GM06990 (cell line): ENCODE results near the gene NFAM1.

Experiments used
- DNase-seq: peaks from one replicate; pipeline ENCODE4 v3.0.0-alpha.2; 2011; ENCODE audit not compliant: insufficient read length; ENCODE audit errors: extremely low read depth
- H3K27me3 ChIP-seq: replicated peaks from 2 replicates; pipeline ENCODE4 v1.6.0; 2011; ENCODE audit warnings: low read length; ENCODE audit not compliant: control insufficient read depth, insufficient read depth
- H3K36me3 ChIP-seq: 2 replicates; pipeline ENCODE4 v1.5.1; 2011; ENCODE audit warnings: low read length; ENCODE audit not compliant: control insufficient read depth, insufficient read depth
- H3K4me3 ChIP-seq: replicated peaks from 2 replicates; pipeline ENCODE4 v1.5.1; 2011; ENCODE audit warnings: low read depth, mild to moderate bottlenecking, control low read depth, low read length
- TF ChIP-seq, protein P1 (sequence below): IDR thresholded peaks from 2 replicates; pipeline ENCODE4 v1.5.1; 2011; ENCODE audit warnings: low read length, control low read depth, mild to moderate bottlenecking, inconsistent platforms; ENCODE audit not compliant: insufficient read depth, poor library complexity, severe bottlenecking

Gene NFAM1

DNA sequence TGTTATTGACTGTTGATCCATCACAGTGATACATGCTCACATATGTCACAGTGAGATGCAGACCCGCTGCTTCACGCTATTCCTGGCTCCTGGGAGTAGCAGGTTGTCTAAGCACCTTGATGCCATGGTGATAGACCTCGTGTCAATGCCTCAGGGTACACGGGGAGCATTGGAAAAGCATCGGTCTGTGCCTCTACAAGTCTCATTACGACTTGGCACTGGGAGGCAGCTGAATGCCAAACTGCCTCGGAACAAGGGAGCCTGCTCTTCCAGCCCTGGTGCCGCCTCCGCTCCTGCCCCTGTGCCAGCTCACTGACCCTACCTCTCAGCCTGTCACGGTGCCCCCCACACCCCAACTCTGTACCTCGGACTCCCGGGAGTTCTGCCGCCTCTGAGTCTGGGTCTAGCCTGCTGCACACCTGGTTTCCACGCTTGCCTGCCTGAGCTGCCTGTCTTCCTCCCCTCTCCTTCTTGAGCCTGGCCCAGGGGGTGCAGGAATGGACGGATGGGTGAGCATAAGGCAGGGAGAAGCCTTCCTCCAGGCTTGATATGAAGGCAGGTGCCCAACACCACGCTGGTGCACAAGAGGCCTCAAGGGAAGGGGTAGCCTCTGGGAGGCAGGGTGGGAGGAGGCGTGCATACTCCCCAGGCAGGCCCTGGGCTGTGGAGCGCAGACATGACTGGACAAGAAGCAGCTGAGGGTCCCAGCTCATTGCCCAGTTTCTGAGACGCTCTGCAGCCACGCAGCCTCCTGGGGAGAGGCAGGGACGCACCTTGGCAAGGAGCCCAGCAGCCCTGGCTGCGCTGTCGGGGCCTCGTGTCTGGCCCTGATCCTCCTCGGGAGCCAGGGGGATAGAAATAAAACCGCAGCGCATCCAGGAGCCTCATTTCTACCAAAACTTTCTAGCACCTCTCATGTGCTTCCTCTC lies 1.8 kb upstream of the NFAM1 start:
- no peaks in the 10 kb centered on the region for H3K36me3 ChIP-seq
- no peak overlapping the region for H3K4me3 ChIP-seq
- TF ChIP-seq, protein P1, sequence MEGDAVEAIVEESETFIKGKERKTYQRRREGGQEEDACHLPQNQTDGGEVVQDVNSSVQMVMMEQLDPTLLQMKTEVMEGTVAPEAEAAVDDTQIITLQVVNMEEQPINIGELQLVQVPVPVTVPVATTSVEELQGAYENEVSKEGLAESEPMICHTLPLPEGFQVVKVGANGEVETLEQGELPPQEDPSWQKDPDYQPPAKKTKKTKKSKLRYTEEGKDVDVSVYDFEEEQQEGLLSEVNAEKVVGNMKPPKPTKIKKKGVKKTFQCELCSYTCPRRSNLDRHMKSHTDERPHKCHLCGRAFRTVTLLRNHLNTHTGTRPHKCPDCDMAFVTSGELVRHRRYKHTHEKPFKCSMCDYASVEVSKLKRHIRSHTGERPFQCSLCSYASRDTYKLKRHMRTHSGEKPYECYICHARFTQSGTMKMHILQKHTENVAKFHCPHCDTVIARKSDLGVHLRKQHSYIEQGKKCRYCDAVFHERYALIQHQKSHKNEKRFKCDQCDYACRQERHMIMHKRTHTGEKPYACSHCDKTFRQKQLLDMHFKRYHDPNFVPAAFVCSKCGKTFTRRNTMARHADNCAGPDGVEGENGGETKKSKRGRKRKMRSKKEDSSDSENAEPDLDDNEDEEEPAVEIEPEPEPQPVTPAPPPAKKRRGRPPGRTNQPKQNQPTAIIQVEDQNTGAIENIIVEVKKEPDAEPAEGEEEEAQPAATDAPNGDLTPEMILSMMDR: no peak
- H3K27me3 ChIP-seq: no peaks in the 10 kb centered on the region
- DNase-seq: no peak

GRCh38 chr22:42432818-42433217 lies 615 bp upstream of the NFAM1 start:
- no peaks in the 10 kb centered on the region for H3K36me3 ChIP-seq
- H3K4me3 ChIP-seq: no peak overlapping the region
- DNase-seq: no peak
- TF ChIP-seq, protein P1: no peak
- H3K27me3 ChIP-seq: no peaks in the 10 kb centered on the region

DNA sequence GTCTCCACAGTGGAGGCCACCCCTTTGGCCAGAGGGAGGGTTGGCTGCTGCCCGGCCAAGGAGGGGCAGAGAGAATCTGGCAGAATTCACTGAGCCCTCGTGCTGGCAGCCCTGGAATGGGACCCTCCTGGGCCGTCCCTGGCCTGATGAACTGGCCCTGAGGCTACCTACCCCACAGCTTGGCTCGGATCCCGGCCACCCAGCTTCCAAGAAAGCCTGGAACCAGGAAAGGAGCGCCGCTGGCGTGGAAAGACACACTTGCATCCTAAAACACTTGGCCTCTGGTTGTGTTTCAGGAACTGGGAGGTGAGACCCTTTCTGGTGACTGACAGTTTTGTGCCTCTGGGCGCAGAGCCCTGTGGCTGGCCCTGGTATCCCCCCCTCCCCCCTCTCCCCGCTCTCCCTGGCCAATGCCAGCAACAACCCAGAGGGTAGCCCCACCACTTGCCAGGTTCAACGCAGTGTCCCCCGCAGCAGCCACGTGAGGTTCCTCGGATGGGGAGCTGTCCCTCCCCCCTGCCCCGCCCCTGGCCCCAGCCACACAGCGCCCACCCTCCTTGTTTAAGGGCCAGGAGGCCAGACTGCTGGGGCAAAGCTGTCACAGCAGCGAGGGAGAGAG lies 693 bp downstream of the NFAM1 start:
- no peaks in the 10 kb centered on the region for H3K36me3 ChIP-seq
- H3K27me3 ChIP-seq: no peaks in the 10 kb centered on the region; the same call in 1 of the 2 replicates
- no peak overlapping the region for H3K4me3 ChIP-seq
- TF ChIP-seq, protein P1: no peak
- no peak for DNase-seq

DNA sequence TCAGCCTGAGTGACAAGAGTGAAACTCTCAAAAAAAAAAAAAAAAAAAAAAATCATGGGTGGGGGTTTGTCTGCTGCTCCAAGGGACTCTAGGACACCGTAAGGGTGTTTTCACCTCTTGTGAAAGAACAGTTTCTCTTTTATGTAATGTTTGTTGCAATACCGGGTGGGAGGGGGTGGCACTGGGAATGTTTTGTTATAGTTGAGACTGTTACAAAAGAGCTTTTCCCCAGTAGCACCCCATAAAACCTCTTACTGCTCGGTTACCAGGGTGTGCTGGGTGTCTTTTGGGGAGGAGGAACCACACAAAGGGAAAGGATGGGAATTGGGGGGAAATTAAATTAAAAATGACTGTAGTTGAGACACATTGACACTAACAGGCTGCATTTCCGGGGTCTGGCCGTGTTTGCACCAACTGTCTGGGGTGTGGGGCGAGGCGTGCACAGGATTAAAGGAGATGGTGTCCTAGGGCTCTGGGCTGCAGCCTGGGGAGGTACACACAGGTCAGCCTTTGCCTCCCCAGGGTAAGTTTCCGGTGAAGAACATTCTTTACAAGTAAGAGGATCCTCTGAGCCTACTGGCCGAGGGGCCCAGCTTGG lies 1.6 kb downstream of the NFAM1 start:
- TF ChIP-seq, protein P1: no peak
- DNase-seq: no peak
- Histone ChIP-seq H3K36me3 (no peaks in the 10 kb centered on the region), H3K27me3 (no peaks in the 10 kb centered on the region; the same call in 1 of the 2 replicates), H3K4me3 (no peak overlapping the region)

DNA sequence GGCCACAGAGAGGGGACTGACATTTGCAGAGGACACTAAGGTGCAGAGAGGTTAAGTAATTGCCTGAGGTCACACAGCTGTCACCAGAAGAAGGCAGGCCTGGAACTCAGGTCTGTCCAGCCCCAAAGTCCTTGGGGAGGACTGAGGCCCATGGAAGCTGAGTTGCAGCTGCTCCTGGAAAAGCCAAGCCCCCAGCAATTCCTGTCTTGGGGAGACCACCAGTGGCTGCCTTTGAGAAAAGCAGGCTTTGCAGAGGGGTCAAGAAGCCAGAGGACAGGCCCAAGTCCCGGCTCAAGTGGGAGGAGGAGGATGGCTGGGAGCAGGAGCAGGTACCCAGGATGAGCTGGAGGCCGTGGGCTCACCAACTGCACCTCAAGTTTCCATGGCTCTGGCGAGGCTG lies 3.4 kb downstream of the NFAM1 start:
- Histone ChIP-seq H3K27me3 (no peaks in the 10 kb centered on the region; the same call in 1 of the 2 replicates), H3K36me3 (no peaks in the 10 kb centered on the region)
- TF ChIP-seq, protein P1: no peak

More for the DNA sequence above, 3.4 kb downstream of the NFAM1 start:
- no peak overlapping the region for H3K4me3 ChIP-seq
- no peak for DNase-seq
